Measurements from ENCODE around the gene ZNF579.

DNA sequence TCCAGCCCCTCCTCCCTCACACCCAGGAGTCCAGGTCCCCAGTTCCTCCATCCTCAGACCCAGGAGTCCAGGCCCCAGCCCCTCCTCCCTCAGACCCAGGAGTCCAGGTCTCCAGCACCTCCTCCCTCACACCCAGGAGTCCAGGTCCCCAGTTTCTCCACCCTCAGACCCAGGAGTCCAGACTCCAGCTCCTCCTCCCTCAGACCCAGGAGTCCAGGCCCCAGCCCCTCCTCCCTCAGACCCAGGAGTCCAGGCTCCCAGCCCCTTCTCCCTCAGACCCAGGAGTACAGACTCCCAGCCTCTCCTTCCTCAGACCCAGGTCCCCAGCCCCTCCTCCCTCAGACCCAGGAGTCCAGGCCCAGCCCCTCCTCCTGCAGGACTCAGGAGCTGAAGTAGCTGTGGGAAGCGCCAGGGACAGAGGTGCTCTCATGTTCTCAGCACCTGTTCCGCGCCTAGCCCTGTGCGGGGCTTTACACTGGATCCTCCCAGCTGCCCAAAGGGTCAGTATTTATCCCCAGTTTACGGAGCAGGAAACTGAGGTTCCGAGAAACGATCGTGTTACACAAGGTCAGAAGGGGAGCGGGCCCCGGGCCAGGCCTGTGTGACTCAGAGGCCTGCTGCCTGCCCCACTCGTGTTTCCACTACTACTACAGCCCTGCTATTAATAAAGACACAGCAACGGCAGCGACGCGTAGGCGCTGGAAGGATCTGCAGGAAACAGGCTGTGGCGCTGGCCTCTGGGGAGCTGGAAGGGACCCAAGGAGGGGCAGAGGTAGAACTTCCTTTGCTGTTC, 33.6 kb downstream of the ZNF579 start:
- TF ChIP-seq, protein P1, sequence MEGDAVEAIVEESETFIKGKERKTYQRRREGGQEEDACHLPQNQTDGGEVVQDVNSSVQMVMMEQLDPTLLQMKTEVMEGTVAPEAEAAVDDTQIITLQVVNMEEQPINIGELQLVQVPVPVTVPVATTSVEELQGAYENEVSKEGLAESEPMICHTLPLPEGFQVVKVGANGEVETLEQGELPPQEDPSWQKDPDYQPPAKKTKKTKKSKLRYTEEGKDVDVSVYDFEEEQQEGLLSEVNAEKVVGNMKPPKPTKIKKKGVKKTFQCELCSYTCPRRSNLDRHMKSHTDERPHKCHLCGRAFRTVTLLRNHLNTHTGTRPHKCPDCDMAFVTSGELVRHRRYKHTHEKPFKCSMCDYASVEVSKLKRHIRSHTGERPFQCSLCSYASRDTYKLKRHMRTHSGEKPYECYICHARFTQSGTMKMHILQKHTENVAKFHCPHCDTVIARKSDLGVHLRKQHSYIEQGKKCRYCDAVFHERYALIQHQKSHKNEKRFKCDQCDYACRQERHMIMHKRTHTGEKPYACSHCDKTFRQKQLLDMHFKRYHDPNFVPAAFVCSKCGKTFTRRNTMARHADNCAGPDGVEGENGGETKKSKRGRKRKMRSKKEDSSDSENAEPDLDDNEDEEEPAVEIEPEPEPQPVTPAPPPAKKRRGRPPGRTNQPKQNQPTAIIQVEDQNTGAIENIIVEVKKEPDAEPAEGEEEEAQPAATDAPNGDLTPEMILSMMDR (IDR thresholded peaks at IDR 0.05): no peak
- TF ChIP-seq POLR2A (IDR thresholded peaks at IDR 0.05; ENCODE audit: low read depth): no peak
